ENCODE results near the gene CCDC3.

DNA sequence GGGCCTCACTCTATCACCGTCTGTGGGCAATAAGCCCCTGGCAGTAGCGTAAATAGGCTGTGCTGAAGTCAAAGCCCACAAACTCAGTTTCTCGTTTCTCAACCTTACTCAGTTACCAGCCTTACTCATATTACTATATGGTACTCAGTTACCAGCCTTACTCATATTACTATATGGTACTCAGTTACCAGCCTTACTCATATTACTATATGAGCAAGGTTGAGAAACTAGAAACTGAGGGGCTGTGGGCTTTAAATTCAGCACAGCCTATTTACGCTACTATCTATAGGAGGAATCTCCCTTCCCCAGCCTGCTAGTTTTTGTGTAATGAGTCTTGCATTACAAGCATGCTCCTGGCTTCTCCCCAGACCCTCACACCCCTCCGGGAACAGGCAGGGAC is 35.4 kb downstream of the CCDC3 start:
- TF ChIP-seq, protein P1, sequence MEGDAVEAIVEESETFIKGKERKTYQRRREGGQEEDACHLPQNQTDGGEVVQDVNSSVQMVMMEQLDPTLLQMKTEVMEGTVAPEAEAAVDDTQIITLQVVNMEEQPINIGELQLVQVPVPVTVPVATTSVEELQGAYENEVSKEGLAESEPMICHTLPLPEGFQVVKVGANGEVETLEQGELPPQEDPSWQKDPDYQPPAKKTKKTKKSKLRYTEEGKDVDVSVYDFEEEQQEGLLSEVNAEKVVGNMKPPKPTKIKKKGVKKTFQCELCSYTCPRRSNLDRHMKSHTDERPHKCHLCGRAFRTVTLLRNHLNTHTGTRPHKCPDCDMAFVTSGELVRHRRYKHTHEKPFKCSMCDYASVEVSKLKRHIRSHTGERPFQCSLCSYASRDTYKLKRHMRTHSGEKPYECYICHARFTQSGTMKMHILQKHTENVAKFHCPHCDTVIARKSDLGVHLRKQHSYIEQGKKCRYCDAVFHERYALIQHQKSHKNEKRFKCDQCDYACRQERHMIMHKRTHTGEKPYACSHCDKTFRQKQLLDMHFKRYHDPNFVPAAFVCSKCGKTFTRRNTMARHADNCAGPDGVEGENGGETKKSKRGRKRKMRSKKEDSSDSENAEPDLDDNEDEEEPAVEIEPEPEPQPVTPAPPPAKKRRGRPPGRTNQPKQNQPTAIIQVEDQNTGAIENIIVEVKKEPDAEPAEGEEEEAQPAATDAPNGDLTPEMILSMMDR (IDR thresholded peaks at IDR 0.05; ENCODE audit: insufficient read depth, low read length), result no peak
- TF ChIP-seq, protein P2, sequence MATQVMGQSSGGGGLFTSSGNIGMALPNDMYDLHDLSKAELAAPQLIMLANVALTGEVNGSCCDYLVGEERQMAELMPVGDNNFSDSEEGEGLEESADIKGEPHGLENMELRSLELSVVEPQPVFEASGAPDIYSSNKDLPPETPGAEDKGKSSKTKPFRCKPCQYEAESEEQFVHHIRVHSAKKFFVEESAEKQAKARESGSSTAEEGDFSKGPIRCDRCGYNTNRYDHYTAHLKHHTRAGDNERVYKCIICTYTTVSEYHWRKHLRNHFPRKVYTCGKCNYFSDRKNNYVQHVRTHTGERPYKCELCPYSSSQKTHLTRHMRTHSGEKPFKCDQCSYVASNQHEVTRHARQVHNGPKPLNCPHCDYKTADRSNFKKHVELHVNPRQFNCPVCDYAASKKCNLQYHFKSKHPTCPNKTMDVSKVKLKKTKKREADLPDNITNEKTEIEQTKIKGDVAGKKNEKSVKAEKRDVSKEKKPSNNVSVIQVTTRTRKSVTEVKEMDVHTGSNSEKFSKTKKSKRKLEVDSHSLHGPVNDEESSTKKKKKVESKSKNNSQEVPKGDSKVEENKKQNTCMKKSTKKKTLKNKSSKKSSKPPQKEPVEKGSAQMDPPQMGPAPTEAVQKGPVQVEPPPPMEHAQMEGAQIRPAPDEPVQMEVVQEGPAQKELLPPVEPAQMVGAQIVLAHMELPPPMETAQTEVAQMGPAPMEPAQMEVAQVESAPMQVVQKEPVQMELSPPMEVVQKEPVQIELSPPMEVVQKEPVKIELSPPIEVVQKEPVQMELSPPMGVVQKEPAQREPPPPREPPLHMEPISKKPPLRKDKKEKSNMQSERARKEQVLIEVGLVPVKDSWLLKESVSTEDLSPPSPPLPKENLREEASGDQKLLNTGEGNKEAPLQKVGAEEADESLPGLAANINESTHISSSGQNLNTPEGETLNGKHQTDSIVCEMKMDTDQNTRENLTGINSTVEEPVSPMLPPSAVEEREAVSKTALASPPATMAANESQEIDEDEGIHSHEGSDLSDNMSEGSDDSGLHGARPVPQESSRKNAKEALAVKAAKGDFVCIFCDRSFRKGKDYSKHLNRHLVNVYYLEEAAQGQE (IDR thresholded peaks at IDR 0.05; ENCODE audit: insufficient replicate concordance, low read depth), result no peak
- TF ChIP-seq POLR2AphosphoS5 (IDR thresholded peaks at IDR 0.05; ENCODE audit: low read depth), result no peak

Data from HL-60 (cell line).